HepG2 (cell line): ENCODE data around the gene WNT10A. TPM values are rescaled to one million over a fixed set of nuclear protein-coding genes. Genes with fewer than 3 reads are reported as not detected.

Source experiments
- BORCS8-MEF2B ChIP-seq: sonication (generic); formaldehyde crosslinking; IDR thresholded peaks from 2 replicates; pipeline ENCODE4 v1.8.0; 2022; ENCODE audit warnings: mild to moderate bottlenecking, missing genetic modification reagents
- BRCA1 ChIP-seq: sonication (generic); formaldehyde crosslinking; IDR thresholded peaks from 2 replicates; pipeline ENCODE4 v1.4.0; 2020; ENCODE audit warnings: missing genetic modification reagents
- CEBPB ChIP-seq: IDR thresholded peaks from 2 replicates; pipeline ENCODE4 v1.6.1; 2011; ENCODE audit warnings: low read depth, low read length, improper control_type of control experiment, borderline replicate concordance
- FOXM1 ChIP-seq: sonication (generic); formaldehyde crosslinking; IDR thresholded peaks from 2 replicates; pipeline ENCODE4 v1.5.0; 2020; ENCODE audit warnings: missing genetic modification reagents
- HNF1B ChIP-seq: sonication (generic); formaldehyde crosslinking; IDR thresholded peaks from 2 replicates; pipeline ENCODE4 v1.5.1; 2020; ENCODE audit warnings: mild to moderate bottlenecking, moderate library complexity, missing genetic modification reagents
- HOMEZ ChIP-seq: IDR thresholded peaks from 2 replicates; pipeline ENCODE4 v1.6.1; 2016; ENCODE audit warnings: low read depth
- IKZF4 ChIP-seq: sonication (generic); formaldehyde crosslinking; IDR thresholded peaks from 2 replicates; pipeline ENCODE4 v1.5.1; 2020; ENCODE audit warnings: borderline replicate concordance, mild to moderate bottlenecking, low read depth, missing genetic modification reagents; ENCODE audit errors: not compliant biosample characterization
- JARID2 ChIP-seq: sonication (generic); formaldehyde crosslinking; IDR thresholded peaks from 2 replicates; pipeline ENCODE4 v1.8.1; 2023; ENCODE audit warnings: missing genetic modification reagents, inconsistent platforms; ENCODE audit not compliant: insufficient replicate concordance
- LCORL ChIP-seq, 2 experiments: fragments of 450-650 bp in 1 of 2; sonication (generic) in 1 of 2; formaldehyde crosslinking in 1 of 2; IDR thresholded peaks; 2 replicates each; pipeline versions ENCODE4 v1.5.0 to v1.6.1; 2017 to 2020; ENCODE audit warnings: antibody characterized with exemption in 1 of 2, missing genetic modification reagents in 1 of 2
- MXI1 ChIP-seq: IDR thresholded peaks from 3 replicates; pipeline ENCODE4 v1.6.1; 2012; ENCODE audit warnings: low read depth, low read length, inconsistent platforms, borderline replicate concordance
- NFE2 ChIP-seq: sonication (generic); formaldehyde crosslinking; IDR thresholded peaks from 2 replicates; pipeline ENCODE4 v1.4.0; 2020; ENCODE audit warnings: missing genetic modification reagents
- PPARG ChIP-seq: conservative IDR thresholded peaks from 2 replicates; pipeline ENCODE4 v1.6.1; 2016; ENCODE audit warnings: missing biosample characterization, missing genetic modification reagents
- SMC3 ChIP-seq: IDR thresholded peaks from 2 replicates; pipeline ENCODE4 v1.6.1; 2011; ENCODE audit warnings: low read length, improper control_type of control experiment
- SMYD3 ChIP-seq: sonication (generic); formaldehyde crosslinking; IDR thresholded peaks from 2 replicates; pipeline ENCODE4 v1.8.1; 2023; ENCODE audit warnings: mild to moderate bottlenecking, missing genetic modification reagents
- TFAP4 ChIP-seq: sonication (generic); IDR thresholded peaks from 2 replicates; pipeline ENCODE4 v1.6.1; 2016; ENCODE audit warnings: low read depth, borderline replicate concordance
- THAP7 ChIP-seq: sonication (generic); formaldehyde crosslinking; IDR thresholded peaks from 2 replicates; pipeline ENCODE4 v1.8.1; 2023; ENCODE audit warnings: mild to moderate bottlenecking, missing genetic modification reagents
- ZBTB7B ChIP-seq: sonication (generic); formaldehyde crosslinking; IDR thresholded peaks from 2 replicates; pipeline ENCODE4 v1.4.0; 2020; ENCODE audit warnings: missing genetic modification reagents
- ZFP36L2 ChIP-seq: sonication (generic); formaldehyde crosslinking; IDR thresholded peaks from 2 replicates; pipeline ENCODE4 v1.4.0; 2020; ENCODE audit warnings: missing genetic modification reagents
- ZKSCAN5 ChIP-seq: sonication (generic); formaldehyde crosslinking; IDR thresholded peaks from 2 replicates; pipeline ENCODE4 v1.5.1; 2020; ENCODE audit warnings: mild to moderate bottlenecking, missing genetic modification reagents
- ZNF10 ChIP-seq: sonication (generic); formaldehyde crosslinking; IDR thresholded peaks from 2 replicates; pipeline ENCODE4 v1.4.0; 2020; ENCODE audit warnings: mild to moderate bottlenecking, low read depth, missing genetic modification reagents, borderline replicate concordance
- ZNF432 ChIP-seq: sonication (generic); formaldehyde crosslinking; IDR thresholded peaks from 2 replicates; pipeline ENCODE4 v1.5.0; 2020; ENCODE audit warnings: missing genetic modification reagents, mild to moderate bottlenecking, borderline replicate concordance
- ZNF530 ChIP-seq: sonication (generic); formaldehyde crosslinking; IDR thresholded peaks from 2 replicates; pipeline ENCODE4 v1.5.0; 2020; ENCODE audit warnings: low read depth, mild to moderate bottlenecking, missing genetic modification reagents
- ZNF770 ChIP-seq: sonication (generic); formaldehyde crosslinking; IDR thresholded peaks from 2 replicates; pipeline ENCODE4 v1.5.0; 2020; ENCODE audit warnings: mild to moderate bottlenecking, missing genetic modification reagents
- polyA plus RNA-seq, 8 experiments: library from polyadenylated mRNA; depleted of rRNA in 3 of 8; stranded (reverse) in 7 of 8; unstranded in 1 of 8; fragments of >200 nt; fragmentation: Illumina TruSeq in 4 of 8; extraction: Trizol in 4 of 8; gene quantifications; 2 replicates each; pipeline versions ENCODE4 v1.2.1 to v1.2.3, GENCODE V29; 2011 to 2016; ENCODE audit warnings: low read depth in 4 of 8, missing spikeins in 1 of 8, mixed read lengths in 1 of 8; ENCODE audit not compliant: insufficient read depth in 1 of 8
- total RNA-seq, 5 experiments: library from RNA; depleted of rRNA; stranded (reverse); fragments of >200 nt; fragmentation: Illumina TruSeq; extraction: Trizol; gene quantifications; 2 replicates each; pipeline ENCODE4 v1.2.3, GENCODE V29; 2016; ENCODE audit warnings: low read depth in 1 of 5

The WNT10A gene
- total and polyA plus RNA-seq, 2 of the 13 experiments (the other 11 are each of a cell fraction or from before 2014, with no cell fraction given): 0.03 TPM; not detected in 1

- TF ChIP-seq CEBPB: no peak
- TF ChIP-seq SMYD3 (CRISPR knock-in tag): no peak
- TF ChIP-seq ZNF530 (CRISPR knock-in tag): no peak
- no peak for TF ChIP-seq ZNF432 (CRISPR knock-in tag)
- TF ChIP-seq TFAP4: no peak
- TF ChIP-seq ZBTB7B (CRISPR knock-in tag): 0 out of 2 replicates have a peak, but pooled peaks have one; percentile 45
- no peak for TF ChIP-seq JARID2 (CRISPR knock-in tag)
- TF ChIP-seq LCORL (IDR thresholded peaks at IDR 0.05): no peak
- TF ChIP-seq LCORL (CRISPR knock-in tag; IDR thresholded peaks at IDR 0.05): 0 out of 2 replicates have a peak, but pooled peaks have one; percentile 30
- TF ChIP-seq BRCA1: no peak
- no peak for TF ChIP-seq FOXM1 (CRISPR knock-in tag)
- TF ChIP-seq MXI1: no peak
- TF ChIP-seq ZFP36L2 (CRISPR knock-in tag): no peak
- 0 out of 2 replicates have a peak, but pooled peaks have one; percentile 25 for TF ChIP-seq ZNF770 (CRISPR knock-in tag)
- no peak for TF ChIP-seq ZNF10
- peak; percentile 73 for TF ChIP-seq SMC3
- TF ChIP-seq BORCS8-MEF2B (CRISPR knock-in tag): no peak
- no peak for TF ChIP-seq IKZF4 (CRISPR knock-in tag)
- no peak for TF ChIP-seq HOMEZ (CRISPR knock-in tag)
- no peak for TF ChIP-seq NFE2
- no peak for TF ChIP-seq THAP7 (CRISPR knock-in tag)
- no peak for TF ChIP-seq ZKSCAN5 (CRISPR knock-in tag)
- peak; percentile 52 for TF ChIP-seq HNF1B
- no peak for TF ChIP-seq PPARG (CRISPR knock-in tag)
Measured at GRCh38 chr2:218852911-218853667, 27.6 kb upstream of the WNT10A start (continued).
